ENCODE data around the gene ZCCHC7. TPM values are rescaled to one million over a fixed set of nuclear protein-coding genes. Genes with fewer than 3 reads are reported as not detected.

ZCCHC7 gene
- total and polyA plus RNA-seq, 9 of the 15 experiments (the other 6 are each of a cell fraction or from before 2014, with no cell fraction given), result 34.1 to 68.9 (median 48.8) TPM

- WGBS (ENCODE audit: insufficient coverage, low coverage, missing lambda C conversion rate), result 46% methylated on average over 6 of the region's 6 CpGs
Measured at GRCh38 chr9:37370282-37370681, 249.9 kb downstream of the ZCCHC7 start.

More at GRCh38 chr9:37370282-37370681, 249.9 kb downstream of the ZCCHC7 start:
- ChIA-PET POLR2A (no interaction called here), CTCF (ENCODE audit: low intra/inter-chr PET ratio) (no interaction called here)
- no peaks in the 10 kb centered on the region for H3K36me3 ChIP-seq (ENCODE audit: control insufficient read depth, insufficient read depth, low read length)
- peaks cover 4 to 5% of the 10 kb centered on the region in 2 experiments; a peak in 2 of 5 replicates for H3K4me1 ChIP-seq (replicated peaks in 1 of 2; ENCODE audit: control insufficient read depth in 2 of 2, insufficient read depth in 2 of 2, low read length in 2 of 2)
- H3K9ac ChIP-seq (ENCODE audit: insufficient read depth in 1 of 2, low read depth in 2 of 2, low read length in 2 of 2), result no peak overlapping the region
- no peaks in the 10 kb centered on the region for H3K79me2 ChIP-seq (ENCODE audit: control insufficient read depth, insufficient read depth, low read length)
- in situ Hi-C loops (cut with MboI), result no loop called here
- no TSS peak for BruUV-seq (replicated peaks)
- intact Hi-C loops (cut with micrococcal nuclease), result no loop called here
- no peaks in the 10 kb centered on the region; a peak in 1 of 5 replicates for H3K27me3 ChIP-seq (ENCODE audit: control insufficient read depth in 2 of 2, insufficient read depth in 2 of 2, low read length in 2 of 2)
- no peaks in the 10 kb centered on the region for H4K20me1 ChIP-seq (replicated peaks; ENCODE audit: control insufficient read depth, insufficient read depth, low read length)
- no peak overlapping the region for H2AFZ ChIP-seq (ENCODE audit: low read depth, low read length)
- no peak overlapping the region for H3K4me3 ChIP-seq
- ATAC-seq, result no peak
- H3K9me1 ChIP-seq (ENCODE audit: control insufficient read depth, insufficient read depth, low read length), result no peaks in the 10 kb centered on the region
- no peak overlapping the region for H3K4me2 ChIP-seq (ENCODE audit: insufficient read depth, low read length)
- no peak overlapping the region for H3K27ac ChIP-seq (ENCODE audit: extremely low read depth, low read depth, low read length)
- no peak for FAIRE-seq
- no peaks in the 10 kb centered on the region for H3K9me3 ChIP-seq (replicated peaks; ENCODE audit: control insufficient read depth, insufficient read depth, low read depth, low read length)
- TF ChIP-seq ATF7 (IDR thresholded peaks at IDR 0.05) (no peak), TBL1XR1 (IDR thresholded peaks at IDR 0.05; ENCODE audit: low read length in 2 of 2) (no peak), GATAD2B (IDR thresholded peaks at IDR 0.05; ENCODE audit: borderline replicate concordance) (no peak), NFE2L1 (tag; IDR thresholded peaks at IDR 0.05; ENCODE audit: borderline replicate concordance, low read depth) (no peak), EP400 (IDR thresholded peaks at IDR 0.05) (no peak), HOXB6 (CRISPR knock-in tag; IDR thresholded peaks at IDR 0.05; ENCODE audit: borderline replicate concordance) (no peak), ARID2 (IDR thresholded peaks at IDR 0.05) (no peak), DDX20 (tag; IDR thresholded peaks at IDR 0.05; ENCODE audit: low read depth) (no peak), CXXC5 (CRISPR knock-in tag; IDR thresholded peaks at IDR 0.05) (no peak), MECOM (CRISPR knock-in tag; IDR thresholded peaks at IDR 0.05) (no peak), ZNF217 (CRISPR knock-in tag; IDR thresholded peaks at IDR 0.05) (no peak), ZNF224 (CRISPR knock-in tag; IDR thresholded peaks at IDR 0.05) (no peak), ZC3H4 (CRISPR knock-in tag; IDR thresholded peaks at IDR 0.05; ENCODE audit: borderline replicate concordance) (no peak), BACH1 (tag; IDR thresholded peaks at IDR 0.05) (no peak), XRCC3 (IDR thresholded peaks at IDR 0.05) (no peak), HIVEP1 (CRISPR knock-in tag; IDR thresholded peaks at IDR 0.05) (no peak)
- TF ChIP-seq, protein P1, sequence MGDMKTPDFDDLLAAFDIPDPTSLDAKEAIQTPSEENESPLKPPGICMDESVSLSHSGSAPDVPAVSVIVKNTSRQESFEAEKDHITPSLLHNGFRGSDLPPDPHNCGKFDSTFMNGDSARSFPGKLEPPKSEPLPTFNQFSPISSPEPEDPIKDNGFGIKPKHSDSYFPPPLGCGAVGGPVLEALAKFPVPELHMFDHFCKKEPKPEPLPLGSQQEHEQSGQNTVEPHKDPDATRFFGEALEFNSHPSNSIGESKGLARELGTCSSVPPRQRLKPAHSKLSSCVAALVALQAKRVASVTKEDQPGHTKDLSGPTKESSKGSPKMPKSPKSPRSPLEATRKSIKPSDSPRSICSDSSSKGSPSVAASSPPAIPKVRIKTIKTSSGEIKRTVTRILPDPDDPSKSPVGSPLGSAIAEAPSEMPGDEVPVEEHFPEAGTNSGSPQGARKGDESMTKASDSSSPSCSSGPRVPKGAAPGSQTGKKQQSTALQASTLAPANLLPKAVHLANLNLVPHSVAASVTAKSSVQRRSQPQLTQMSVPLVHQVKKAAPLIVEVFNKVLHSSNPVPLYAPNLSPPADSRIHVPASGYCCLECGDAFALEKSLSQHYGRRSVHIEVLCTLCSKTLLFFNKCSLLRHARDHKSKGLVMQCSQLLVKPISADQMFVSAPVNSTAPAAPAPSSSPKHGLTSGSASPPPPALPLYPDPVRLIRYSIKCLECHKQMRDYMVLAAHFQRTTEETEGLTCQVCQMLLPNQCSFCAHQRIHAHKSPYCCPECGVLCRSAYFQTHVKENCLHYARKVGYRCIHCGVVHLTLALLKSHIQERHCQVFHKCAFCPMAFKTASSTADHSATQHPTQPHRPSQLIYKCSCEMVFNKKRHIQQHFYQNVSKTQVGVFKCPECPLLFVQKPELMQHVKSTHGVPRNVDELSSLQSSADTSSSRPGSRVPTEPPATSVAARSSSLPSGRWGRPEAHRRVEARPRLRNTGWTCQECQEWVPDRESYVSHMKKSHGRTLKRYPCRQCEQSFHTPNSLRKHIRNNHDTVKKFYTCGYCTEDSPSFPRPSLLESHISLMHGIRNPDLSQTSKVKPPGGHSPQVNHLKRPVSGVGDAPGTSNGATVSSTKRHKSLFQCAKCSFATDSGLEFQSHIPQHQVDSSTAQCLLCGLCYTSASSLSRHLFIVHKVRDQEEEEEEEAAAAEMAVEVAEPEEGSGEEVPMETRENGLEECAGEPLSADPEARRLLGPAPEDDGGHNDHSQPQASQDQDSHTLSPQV (IDR thresholded peaks at IDR 0.05), result no peak
- DNase-seq (ENCODE audit: extremely low read depth in 1 of 4, low spot score in 3 of 4), result no peak
